ENCODE data around the gene UNC5CL.

DNA sequence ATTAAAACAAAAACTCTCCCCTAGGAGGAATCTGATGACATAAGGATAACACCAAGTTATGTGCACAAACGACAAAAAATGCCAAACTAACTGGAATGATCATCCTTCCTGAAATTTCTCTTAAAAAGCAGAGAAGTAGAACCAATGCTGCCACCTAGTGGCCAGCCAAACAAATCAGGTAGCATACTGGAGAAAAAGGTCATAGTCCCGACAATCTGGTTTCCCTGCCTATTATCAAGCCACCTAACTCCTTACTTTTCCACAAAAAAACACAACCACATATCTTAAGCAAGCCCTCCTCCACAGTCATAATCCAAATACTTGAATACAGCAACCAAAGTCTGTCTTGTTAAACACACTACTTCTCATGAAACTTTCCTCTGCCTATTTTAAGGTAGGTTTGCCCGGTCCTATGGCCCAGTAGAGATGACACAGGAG, 27.9 kb upstream of the UNC5CL start:
- TF ChIP-seq CTCF (IDR thresholded peaks at IDR 0.05 in 2 of 3, conservative IDR thresholded peaks at IDR 0.05 in 1 of 3; ENCODE audit: borderline replicate concordance in 1 of 3, insufficient read depth in 1 of 3, low read depth in 2 of 3, low read length in 2 of 3) (peak; percentile 65 to 87 (median 74); a peak in 5 of 6 replicates), TCF7L2 (IDR thresholded peaks at IDR 0.05; ENCODE audit: borderline replicate concordance, extremely low read depth, insufficient read depth, insufficient read length) (no peak)
- TF ChIP-seq, protein P1, sequence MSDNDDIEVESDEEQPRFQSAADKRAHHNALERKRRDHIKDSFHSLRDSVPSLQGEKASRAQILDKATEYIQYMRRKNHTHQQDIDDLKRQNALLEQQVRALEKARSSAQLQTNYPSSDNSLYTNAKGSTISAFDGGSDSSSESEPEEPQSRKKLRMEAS (IDR thresholded peaks at IDR 0.05), result no peak
